ENCODE data around the gene USHBP1. TPM values are rescaled to one million over a fixed set of nuclear protein-coding genes. Genes with fewer than 3 reads are reported as not detected.

Gene USHBP1
- total RNA-seq, 1 experiment from 2014 or later = 6.4 TPM

GRCh38 chr19:17205237-17206140 lies 59.1 kb downstream of the USHBP1 start:
- Histone ChIP-seq H3K27me3 (ENCODE audit: insufficient read depth, low read length) (no peaks in the 10 kb centered on the region), H2BK120ac (ENCODE audit: low read depth, low read length, poor library complexity, severe bottlenecking) (no peak overlapping the region), H3K4ac (ENCODE audit: low read depth, low read length) (no peak overlapping the region), H4K20me1 (ENCODE audit: control insufficient read depth, insufficient read depth, insufficient read length) (peaks cover 2% of the 10 kb centered on the region), H3K4me1 (ENCODE audit: insufficient read depth, low read length) (no peaks in the 10 kb centered on the region), H3K79me2 (ENCODE audit: insufficient read depth, low read length) (no peaks in the 10 kb centered on the region), H3K14ac (ENCODE audit: insufficient read depth, low read length) (no peak overlapping the region), H3K27ac (ENCODE audit: insufficient read length, low read depth, low read length) (no peak overlapping the region), H4K91ac (ENCODE audit: insufficient read length, low read depth, low read length) (no peak overlapping the region), H2AK5ac (ENCODE audit: insufficient read length, low read length) (no peak overlapping the region), H3K9ac (ENCODE audit: extremely low read depth, insufficient read length, low read length) (no peak overlapping the region), H2BK12ac (ENCODE audit: insufficient read length, low read depth, low read length) (no peak overlapping the region), H2BK15ac (ENCODE audit: low read depth, low read length) (no peak overlapping the region), H3K23me2 (ENCODE audit: insufficient read length, low read depth, low read length, poor library complexity, severe bottlenecking) (no peaks in the 10 kb centered on the region), H3K4me2 (ENCODE audit: insufficient read depth, insufficient read length, low read length) (no peak overlapping the region), H3K56ac (ENCODE audit: insufficient read length, low read depth, low read length) (no peak overlapping the region), H3K23ac (ENCODE audit: insufficient read length, low read depth, low read length) (no peak overlapping the region), H3T11ph (ENCODE audit: low read length) (no peak overlapping the region), H2BK20ac (ENCODE audit: low read depth, low read length, poor library complexity, severe bottlenecking) (no peak overlapping the region), H4K5ac (ENCODE audit: insufficient read length, low read depth, low read length) (no peak overlapping the region), H4K8ac (replicated peaks; ENCODE audit: insufficient read length, low read depth, low read length) (no peak overlapping the region), H3K79me1 (ENCODE audit: insufficient read depth, low read depth, low read length, poor library complexity, severe bottlenecking) (no peaks in the 10 kb centered on the region), H2BK5ac (ENCODE audit: insufficient read length, low read length) (no peak overlapping the region), H3K9me3 (ENCODE audit: control insufficient read depth, low read depth, low read length) (no peaks in the 10 kb centered on the region), H3K18ac (ENCODE audit: insufficient read length, low read depth, low read length) (no peak overlapping the region), H2AFZ (ENCODE audit: low read length) (no peak overlapping the region)
- H3K36me3 Mint-ChIP-seq (ENCODE audit: insufficient read depth in 1 of 3, low read depth in 3 of 3) = peaks cover 42 to 65% (median 44%) of the 10 kb centered on the region in 3 experiments
- no CpG with 5 or more reads among the region's 27 CpGs for WGBS (ENCODE audit: extremely low coverage, insufficient read length, low lambda C conversion rate)
- no peaks in the 10 kb centered on the region for H3K9me3 Mint-ChIP-seq
- no peaks in the 10 kb centered on the region for H3K27me3 Mint-ChIP-seq (ENCODE audit: low read depth)
- peaks cover 6 to 15% of the 10 kb centered on the region in 2 experiments for H3K4me1 Mint-ChIP-seq
- no peak overlapping the region for H3K27ac Mint-ChIP-seq
- H3K4me3 Mint-ChIP-seq = no peak overlapping the region
- peak; percentile 78 for DNase-seq
- TF ChIP-seq CTCF (conservative IDR thresholded peaks at IDR 0.05) = peak; percentile 88

All from H9 (cell line).